ENCODE data around the gene BAIAP3.
"Not testable (repeated sequence)": the region's sequence is repeated elsewhere in the genome, so short reads cannot be mapped to it uniquely, and the experiment has no call there.

The BAIAP3 gene

GRCh38 chr16:1293921-1294656 lies 39.4 kb upstream of the BAIAP3 start:
- H3K4me3 ChIP-seq (ENCODE audit: low read depth, low read length): no peak overlapping the region
- no peak for TF ChIP-seq CTCF (IDR thresholded peaks at IDR 0.05; ENCODE audit: insufficient read depth, low read length, missing control alignments)
- DNase-seq (ENCODE audit: low read depth, low spot score): no peak
- POLR2A ChIA-PET: no interaction called here
- CTCF ChIA-PET: no interaction called here

GRCh38 chr16:1295465-1295864 lies 38.0 kb upstream of the BAIAP3 start:
- DNase-seq (ENCODE audit: low read depth, low spot score): no peak
- ChIA-PET CTCF (interaction anchor here (1.0 kb wide), 1 partner anchor 10 kb away, joined by 3 read pairs; no protein-coding TSS in a partner anchor), POLR2A (no interaction called here)
- no peak for TF ChIP-seq CTCF (IDR thresholded peaks at IDR 0.05; ENCODE audit: insufficient read depth, low read length, missing control alignments)
- H3K4me3 ChIP-seq (ENCODE audit: low read depth, low read length): no peak overlapping the region

GRCh38 chr16:1296688-1297017 lies 36.8 kb upstream of the BAIAP3 start:
- ChIA-PET CTCF (interaction anchor here (1.1 kb wide), 1 partner anchor 9 kb away, joined by 3 read pairs; no protein-coding TSS in a partner anchor), POLR2A (interaction anchor here (0.6 kb wide), 1 partner anchor 34 kb away, joined by 3 read pairs; no protein-coding TSS in a partner anchor)
- DNase-seq (ENCODE audit: low read depth, low spot score); H3K4me3 ChIP-seq (ENCODE audit: low read depth, low read length): not testable (repeated sequence)

GRCh38 chr16:1297018-1297696 lies 36.3 kb upstream of the BAIAP3 start:
- no peak for TF ChIP-seq CTCF (IDR thresholded peaks at IDR 0.05; ENCODE audit: insufficient read depth, low read length, missing control alignments)
- POLR2A ChIA-PET: interaction anchor here (0.6 kb wide), 1 partner anchor 34 kb away, joined by 3 read pairs; no protein-coding TSS in a partner anchor
- CTCF ChIA-PET: interaction anchor here (1.1 kb wide), 1 partner anchor 8 kb away, joined by 3 read pairs; no protein-coding TSS in a partner anchor
- no peak for DNase-seq (ENCODE audit: low read depth, low spot score)
- no peak overlapping the region for H3K4me3 ChIP-seq (ENCODE audit: low read depth, low read length)

- DNase-seq (ENCODE audit: low read depth, low spot score): no peak
- no peak overlapping the region for H3K4me3 ChIP-seq (ENCODE audit: low read depth, low read length)
- no peak for TF ChIP-seq CTCF (IDR thresholded peaks at IDR 0.05; ENCODE audit: insufficient read depth, low read length, missing control alignments)
- POLR2A ChIA-PET: no interaction called here
- CTCF ChIA-PET: interaction anchor here (2.1 to 3.7 kb wide), 2 partner anchors 15 to 16 kb away, joined by 7 to 30 read pairs; no protein-coding TSS in a partner anchor
Measured at GRCh38 chr16:1298406-1298805, 35.0 kb upstream of the BAIAP3 start.

GRCh38 chr16:1299012-1299867 lies 34.2 kb upstream of the BAIAP3 start:
- H3K4me3 ChIP-seq (ENCODE audit: low read depth, low read length): no peak overlapping the region
- ChIA-PET POLR2A (no interaction called here), CTCF (interaction anchor here (1.4 to 3.7 kb wide), 4 partner anchors 9 to 29 kb away, joined by 4 to 30 read pairs (median 8); no protein-coding TSS in a partner anchor)
- no peak for DNase-seq (ENCODE audit: low read depth, low spot score)
- TF ChIP-seq CTCF (IDR thresholded peaks at IDR 0.05; ENCODE audit: insufficient read depth, low read length, missing control alignments): no peak
